Activated T-helper 1 cell treated with anti-CD3 and anti-CD28 coated beads, Interleukin-12 subunit alpha, Interleukin-12 subunit beta, Interleukin-2, Interleukin-4 antibody, amounts not matched to agents 30 ng/mL and 10 ng/mL and 1 ng/mL, durations not matched to agents 14 hours and 24 hours and 36 hours (primary cell): ENCODE measurements around the gene SMIM44. TPM values are rescaled to one million over a fixed set of nuclear protein-coding genes. Genes with fewer than 3 reads are reported as not detected.
"Not testable (repeated sequence)": the region's sequence is repeated elsewhere in the genome, so short reads cannot be mapped to it uniquely, and the experiment has no call there.

Source experiments
- DNase-seq: peaks from one replicate; pipeline ENCODE4 v3.0.0; 2021; ENCODE audit warnings: low spot score
- H3K27ac Mint-ChIP-seq: one replicate; pipeline ENCODE4 v1.8.0; 2021; ENCODE audit warnings: mild to moderate bottlenecking, mixed read lengths
- H3K27me3 Mint-ChIP-seq: one replicate; pipeline ENCODE4 v1.8.0; 2022; ENCODE audit warnings: mild to moderate bottlenecking, moderate library complexity, mixed read lengths; ENCODE audit not compliant: insufficient read depth
- H3K36me3 Mint-ChIP-seq: one replicate; pipeline ENCODE4 v1.8.0; 2021; ENCODE audit warnings: low read depth, mixed read lengths
- H3K4me1 Mint-ChIP-seq: one replicate; pipeline ENCODE4 v1.8.0; 2021; ENCODE audit warnings: low read depth, mixed read lengths
- H3K4me3 Mint-ChIP-seq: one replicate; pipeline ENCODE4 v1.8.0; 2021; ENCODE audit warnings: mild to moderate bottlenecking, moderate library complexity, mixed read lengths
- H3K9me3 Mint-ChIP-seq: one replicate; pipeline ENCODE4 v1.8.0; 2021; ENCODE audit warnings: mixed read lengths
- intact Hi-C: fragments of 100-400 bp; cut with micrococcal nuclease; formaldehyde crosslinking; loops from one replicate; pipeline ENCODE4 v1.15.1; 2024
- total RNA-seq: library from RNA; stranded (reverse); gene quantifications from 2 replicates; pipeline ENCODE4 v1.2.3, GENCODE V29; 2022

SMIM44 gene
- total RNA-seq, 1 donor from 2014 or later: not detected

DNA sequence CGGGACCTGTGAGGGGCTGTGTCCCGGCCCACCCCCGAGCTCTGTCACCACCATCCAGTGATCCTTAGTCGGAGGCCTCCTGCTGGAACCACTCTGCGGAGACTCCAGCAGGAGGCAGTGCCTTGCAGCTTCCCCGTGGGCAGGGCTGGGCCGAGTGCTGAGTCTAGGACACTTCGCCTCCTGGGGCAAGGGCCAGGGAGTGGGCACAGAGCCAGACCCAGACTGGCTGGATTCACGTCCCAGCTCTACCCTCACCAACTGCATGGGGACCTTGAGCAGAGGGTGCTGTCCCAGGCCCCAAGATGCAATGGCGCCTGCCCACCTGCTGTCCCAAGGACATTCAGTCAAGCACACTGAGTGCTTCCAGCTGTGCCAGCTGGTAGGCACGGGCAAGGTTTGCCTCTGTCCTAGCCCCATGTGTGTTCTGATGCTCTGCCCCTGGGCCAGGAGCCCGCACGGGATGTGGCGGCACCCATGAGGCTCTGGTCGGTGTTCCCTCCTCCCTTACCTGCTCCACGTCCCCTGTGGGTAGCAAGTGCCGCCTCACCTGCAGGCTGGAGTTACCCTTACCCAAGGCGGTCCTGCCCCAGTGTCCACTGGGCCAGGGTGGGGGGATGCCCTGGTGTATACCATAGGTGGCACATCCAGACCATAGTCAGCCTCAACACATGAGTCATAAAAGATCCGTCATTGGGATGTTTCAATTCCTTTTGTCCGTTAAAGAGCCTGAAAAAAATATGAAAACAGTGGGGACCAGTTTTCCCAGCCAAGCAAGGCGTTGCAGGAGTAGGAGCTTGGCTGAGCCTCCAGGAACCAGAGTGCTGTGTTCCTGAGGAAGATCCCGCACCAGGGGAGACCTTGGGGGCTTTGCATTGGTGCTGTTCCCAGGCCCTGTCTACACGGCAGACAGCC lies 30.2 kb upstream of the SMIM44 start:
- intact Hi-C loops: no loop called here

DNA sequence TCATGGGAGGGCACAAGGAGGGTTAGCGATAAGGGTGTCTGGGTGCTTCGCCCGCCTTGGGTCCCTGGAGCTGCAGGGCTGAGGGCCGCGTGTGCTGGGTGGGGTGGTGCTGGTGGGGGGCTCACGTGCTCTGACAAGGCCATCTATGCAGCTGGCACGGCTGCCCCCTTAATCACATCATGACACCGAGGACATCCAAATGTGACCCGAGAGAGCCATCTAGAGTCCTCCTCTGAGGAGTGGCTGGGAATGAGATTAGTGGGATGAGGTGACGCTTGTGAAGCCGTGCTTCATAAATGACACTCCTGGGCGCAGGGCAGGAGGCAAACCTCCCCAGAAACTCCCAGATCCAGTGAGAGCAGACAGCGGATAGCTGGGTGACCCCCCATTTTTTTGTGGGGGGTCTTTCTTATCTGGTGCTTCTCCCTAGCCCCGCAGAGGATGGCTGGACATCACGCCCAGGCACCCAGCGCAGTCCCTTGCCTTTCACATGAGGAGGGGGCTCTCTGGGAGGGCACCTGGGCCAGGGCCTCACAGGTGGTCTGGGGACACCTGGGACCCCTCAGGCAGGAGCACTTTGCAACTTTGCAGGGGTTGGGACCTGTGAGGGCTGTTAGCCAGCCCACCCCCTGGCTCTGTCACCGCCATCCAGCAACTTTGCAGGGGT lies 29.5 kb upstream of the SMIM44 start:
- no peak overlapping the region for H3K4me3 Mint-ChIP-seq
- peaks cover 23% of the 10 kb centered on the region for H3K4me1 Mint-ChIP-seq
- no peaks in the 10 kb centered on the region for H3K27me3 Mint-ChIP-seq
- no peak overlapping the region for H3K27ac Mint-ChIP-seq
- intact Hi-C loops: no loop called here
- H3K36me3 Mint-ChIP-seq: peaks cover 6% of the 10 kb centered on the region
- no peaks in the 10 kb centered on the region for H3K9me3 Mint-ChIP-seq
- DNase-seq: no peak

More for the DNA sequence above, 30.2 kb upstream of the SMIM44 start:
- no peak overlapping the region for H3K4me3 Mint-ChIP-seq
- no peaks in the 10 kb centered on the region for H3K27me3 Mint-ChIP-seq
- no peaks in the 10 kb centered on the region for H3K9me3 Mint-ChIP-seq
- peaks cover 6% of the 10 kb centered on the region for H3K36me3 Mint-ChIP-seq
- no peak for DNase-seq
- peaks cover 23% of the 10 kb centered on the region for H3K4me1 Mint-ChIP-seq
- no peak overlapping the region for H3K27ac Mint-ChIP-seq

DNA sequence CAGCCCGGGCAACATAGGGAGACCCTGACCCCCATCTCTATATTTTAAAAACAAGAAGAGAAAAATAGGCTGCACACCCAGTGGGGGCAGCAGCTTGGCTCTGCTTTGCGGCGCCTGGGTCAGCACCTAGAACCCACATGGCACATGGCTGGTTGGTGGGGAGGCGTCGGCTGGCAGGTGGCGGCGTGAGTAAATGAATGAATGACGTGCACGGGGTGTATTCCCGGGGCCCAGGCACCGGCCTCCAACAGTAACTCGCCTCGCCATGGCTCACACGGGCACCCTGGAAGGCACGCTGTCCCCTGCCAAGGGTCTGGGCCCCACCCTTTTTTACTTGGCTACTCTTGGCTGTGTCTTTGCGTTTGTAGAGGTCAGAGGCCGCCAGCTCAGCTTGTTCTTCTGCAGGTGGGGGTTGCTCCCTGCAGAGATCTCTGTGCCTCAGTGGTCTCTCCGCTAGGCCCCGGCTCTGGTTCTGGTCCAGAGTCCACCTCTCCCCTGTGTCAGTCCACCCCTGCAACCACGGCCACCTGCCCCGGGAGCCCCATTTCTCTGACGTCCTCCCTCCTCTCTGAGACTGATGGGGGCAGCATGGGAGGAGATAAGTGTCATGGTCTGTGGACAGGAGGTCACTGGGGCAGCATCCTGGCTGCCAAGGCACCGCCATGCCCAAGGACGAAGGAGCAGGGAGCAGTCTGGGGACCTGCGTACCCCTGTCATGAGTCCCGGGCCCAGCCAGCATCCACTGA lies 28.4 kb upstream of the SMIM44 start:
- peaks cover 9% of the 10 kb centered on the region for H3K36me3 Mint-ChIP-seq
- H3K9me3 Mint-ChIP-seq: no peaks in the 10 kb centered on the region
- no peaks in the 10 kb centered on the region for H3K27me3 Mint-ChIP-seq
- no peak for DNase-seq
- intact Hi-C loops: no loop called here
- H3K27ac Mint-ChIP-seq: no peak overlapping the region
- H3K4me1 Mint-ChIP-seq: peaks cover 32% of the 10 kb centered on the region
- H3K4me3 Mint-ChIP-seq: no peak overlapping the region

DNA sequence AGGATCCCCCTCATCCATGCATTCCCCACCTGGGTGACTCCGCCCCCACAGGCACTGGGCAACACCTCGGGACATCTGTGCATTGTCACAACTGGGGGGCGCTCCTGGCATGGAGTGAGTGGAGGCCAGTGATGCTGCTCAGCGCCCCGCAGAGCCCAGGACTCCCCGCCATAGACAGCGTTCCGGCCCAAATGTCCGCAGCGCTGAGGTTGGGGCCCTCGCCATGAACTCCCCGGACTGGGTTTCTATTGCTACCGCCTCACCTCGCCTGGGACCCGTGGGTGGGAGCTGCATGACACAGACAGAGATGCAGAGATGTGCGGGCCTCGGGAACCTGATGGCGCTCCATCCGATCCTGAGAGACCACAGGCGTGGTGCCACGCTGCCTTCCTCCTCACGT lies 27.5 kb upstream of the SMIM44 start:
- DNase-seq: no peak
- no peak overlapping the region for H3K27ac Mint-ChIP-seq
- no peaks in the 10 kb centered on the region for H3K27me3 Mint-ChIP-seq
- intact Hi-C loops: no loop called here
- H3K4me1 Mint-ChIP-seq: peaks cover 31% of the 10 kb centered on the region
- H3K9me3 Mint-ChIP-seq: no peaks in the 10 kb centered on the region
- H3K4me3 Mint-ChIP-seq: no peak overlapping the region
- peaks cover 10% of the 10 kb centered on the region for H3K36me3 Mint-ChIP-seq

DNA sequence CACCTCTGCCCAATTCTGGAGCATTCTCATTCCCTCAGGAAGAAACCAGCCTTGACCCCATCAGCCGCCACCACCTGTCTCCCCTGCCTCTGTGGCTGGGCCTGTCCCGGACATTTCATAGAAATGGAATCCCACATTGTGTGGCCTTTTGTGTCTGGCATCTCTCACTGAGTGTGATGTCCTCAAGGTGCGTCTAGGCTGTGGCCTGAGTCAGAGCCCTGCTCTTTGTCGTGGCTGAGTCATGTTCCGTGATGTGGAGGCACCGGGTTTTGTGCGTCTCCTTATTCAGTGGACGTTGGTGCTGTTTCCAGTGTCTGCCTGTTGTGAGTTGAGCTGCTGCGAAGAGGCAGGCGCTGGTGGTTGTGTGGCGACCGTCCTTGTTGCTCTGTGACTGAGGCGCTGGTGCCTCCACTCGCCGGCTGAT lies 26.3 kb upstream of the SMIM44 start:
- H3K4me1 Mint-ChIP-seq: peaks cover 38% of the 10 kb centered on the region
- intact Hi-C loops: loop anchor here (5.0 kb wide), 1 partner anchor 1347 kb away; the partner anchor contains the start of gene DOT1L
- H3K36me3 Mint-ChIP-seq: peaks cover 10% of the 10 kb centered on the region
- DNase-seq: no peak
- peak overlapping the region; percentile 56 for H3K4me3 Mint-ChIP-seq
- H3K27me3 Mint-ChIP-seq: no peaks in the 10 kb centered on the region
- no peaks in the 10 kb centered on the region for H3K9me3 Mint-ChIP-seq
- peak overlapping the region; percentile 40 for H3K27ac Mint-ChIP-seq

DNA sequence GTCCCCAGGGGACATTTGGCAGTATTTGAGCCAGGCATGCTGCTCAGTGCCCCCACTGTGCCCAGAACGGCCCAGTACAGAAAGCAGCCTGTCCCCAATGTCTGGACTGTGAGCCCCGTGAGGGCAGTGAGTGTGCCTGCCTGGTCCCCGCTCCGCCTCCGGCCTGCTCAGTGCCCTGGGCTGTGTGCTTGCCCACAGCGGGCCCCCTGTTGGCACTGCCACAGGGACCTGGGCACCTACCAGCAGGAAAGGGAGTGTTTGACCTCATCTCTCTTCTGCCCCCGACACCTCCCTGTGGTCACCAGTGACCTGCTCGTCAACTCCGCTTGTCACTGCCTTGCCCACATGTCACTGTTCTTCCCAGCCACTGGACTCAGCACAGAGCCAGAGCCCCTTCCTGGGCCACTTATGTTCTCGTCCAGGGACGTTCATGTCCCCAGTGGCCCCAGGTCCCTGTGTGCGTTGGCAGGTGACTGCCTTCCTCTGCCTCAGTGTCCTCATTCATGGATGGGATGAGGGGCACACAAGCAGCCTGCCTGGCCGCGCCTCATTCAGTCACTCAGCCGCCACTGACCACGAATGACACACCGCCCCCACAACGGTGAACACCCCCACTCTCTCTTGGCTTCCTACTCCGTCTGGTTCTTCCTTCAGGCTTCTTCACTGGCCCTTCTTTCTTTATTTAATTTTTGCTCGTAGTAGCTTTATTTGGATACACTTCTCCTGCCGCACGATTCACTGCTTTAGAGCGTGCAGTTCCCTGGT lies 25.7 kb upstream of the SMIM44 start:
- Mint-ChIP-seq H3K9me3 (no peaks in the 10 kb centered on the region), H3K27ac (peak overlapping the region; percentile 40), H3K4me1 (peaks cover 40% of the 10 kb centered on the region), H3K4me3 (peak overlapping the region; percentile 56), H3K27me3 (no peaks in the 10 kb centered on the region), H3K36me3 (peaks cover 10% of the 10 kb centered on the region)
- DNase-seq: no peak
- intact Hi-C loops: loop anchor here (5.0 kb wide), 1 partner anchor 1347 kb away; the partner anchor contains the start of gene DOT1L

DNA sequence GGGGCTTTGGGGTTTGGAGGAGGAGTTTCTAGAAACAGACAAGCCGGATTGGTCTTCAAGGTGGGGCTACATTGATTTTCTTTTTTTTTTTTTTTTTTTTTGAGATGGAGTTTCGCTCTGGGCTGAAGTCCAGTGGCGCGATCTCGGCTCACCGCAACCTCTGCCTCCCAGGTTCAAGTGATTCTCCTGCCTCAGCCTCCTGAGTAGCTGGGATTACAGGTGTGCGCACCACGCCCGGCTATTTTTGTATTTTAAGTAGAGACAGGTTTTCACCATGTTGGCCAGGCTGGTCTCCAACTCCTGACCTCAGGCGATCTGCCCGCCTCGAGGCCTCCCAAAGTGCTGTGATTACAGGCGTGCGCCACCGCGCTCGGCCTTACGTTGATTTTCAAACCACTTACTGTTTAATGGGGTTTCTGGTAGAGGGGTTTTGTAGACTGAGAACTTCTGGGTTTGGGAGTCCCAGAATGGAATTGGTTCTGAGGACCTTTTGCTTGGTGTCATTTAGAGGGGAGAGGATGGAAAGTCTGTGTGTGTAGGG lies 24.9 kb upstream of the SMIM44 start:
- H3K27ac Mint-ChIP-seq, DNase-seq, H3K27me3 Mint-ChIP-seq, H3K9me3 Mint-ChIP-seq: not testable (repeated sequence)
- peak overlapping the region; percentile 20 for H3K4me3 Mint-ChIP-seq
- intact Hi-C loops: loop anchor here (5.0 kb wide), 1 partner anchor 1346 kb away; the partner anchor contains the start of gene DOT1L
- H3K36me3 Mint-ChIP-seq: peaks cover 10% of the 10 kb centered on the region
- H3K4me1 Mint-ChIP-seq: peaks cover 40% of the 10 kb centered on the region

DNA sequence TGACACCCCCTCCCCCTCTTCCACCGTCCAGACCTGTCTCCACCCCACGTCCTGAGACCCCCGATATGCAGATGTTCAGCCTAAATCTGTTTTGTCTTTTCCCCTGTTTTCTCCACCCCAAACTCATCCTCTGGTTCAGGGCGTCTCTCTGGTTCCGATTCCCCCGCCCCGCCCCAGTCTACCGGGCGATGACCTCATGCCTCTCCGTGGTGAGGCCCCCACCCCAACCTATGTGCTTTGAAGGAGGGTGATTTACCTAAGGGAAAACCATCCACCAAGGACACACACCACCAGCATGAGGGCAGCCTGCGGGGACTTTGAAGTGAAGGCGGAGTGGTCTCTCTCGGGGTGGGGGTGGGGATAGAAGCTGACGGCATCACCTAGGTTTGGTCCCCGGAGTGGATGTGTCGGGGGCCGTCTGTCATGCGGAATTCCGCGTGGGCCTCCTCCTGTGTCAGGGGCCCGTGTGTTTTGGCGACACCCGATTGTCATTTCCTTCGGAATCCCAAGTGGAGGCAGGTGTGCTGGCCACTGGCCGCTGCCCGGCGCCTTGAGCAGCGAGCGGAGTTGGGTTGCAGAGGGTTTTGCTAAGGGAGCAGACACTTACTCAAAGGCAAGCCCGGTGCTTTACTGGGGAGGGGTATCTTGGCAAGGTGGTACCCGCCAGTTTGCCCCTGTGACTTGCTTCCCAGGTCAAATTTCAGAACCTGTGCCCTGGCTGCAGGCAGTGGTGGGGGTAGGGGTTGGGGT lies 24.3 kb upstream of the SMIM44 start:
- peak overlapping the region; percentile 93 for H3K4me3 Mint-ChIP-seq
- intact Hi-C loops: loop anchor here (2.0 to 5.0 kb wide), 2 partner anchors 895 to 1345 kb away; partner anchors contain the start of genes CHAF1A and DOT1L
- peak; percentile 15 for DNase-seq
- H3K27ac Mint-ChIP-seq: peak overlapping the region; percentile 91
- H3K4me1 Mint-ChIP-seq: peaks cover 40% of the 10 kb centered on the region
- no peaks in the 10 kb centered on the region for H3K9me3 Mint-ChIP-seq
- H3K27me3 Mint-ChIP-seq: no peaks in the 10 kb centered on the region
- peaks cover 10% of the 10 kb centered on the region for H3K36me3 Mint-ChIP-seq

DNA sequence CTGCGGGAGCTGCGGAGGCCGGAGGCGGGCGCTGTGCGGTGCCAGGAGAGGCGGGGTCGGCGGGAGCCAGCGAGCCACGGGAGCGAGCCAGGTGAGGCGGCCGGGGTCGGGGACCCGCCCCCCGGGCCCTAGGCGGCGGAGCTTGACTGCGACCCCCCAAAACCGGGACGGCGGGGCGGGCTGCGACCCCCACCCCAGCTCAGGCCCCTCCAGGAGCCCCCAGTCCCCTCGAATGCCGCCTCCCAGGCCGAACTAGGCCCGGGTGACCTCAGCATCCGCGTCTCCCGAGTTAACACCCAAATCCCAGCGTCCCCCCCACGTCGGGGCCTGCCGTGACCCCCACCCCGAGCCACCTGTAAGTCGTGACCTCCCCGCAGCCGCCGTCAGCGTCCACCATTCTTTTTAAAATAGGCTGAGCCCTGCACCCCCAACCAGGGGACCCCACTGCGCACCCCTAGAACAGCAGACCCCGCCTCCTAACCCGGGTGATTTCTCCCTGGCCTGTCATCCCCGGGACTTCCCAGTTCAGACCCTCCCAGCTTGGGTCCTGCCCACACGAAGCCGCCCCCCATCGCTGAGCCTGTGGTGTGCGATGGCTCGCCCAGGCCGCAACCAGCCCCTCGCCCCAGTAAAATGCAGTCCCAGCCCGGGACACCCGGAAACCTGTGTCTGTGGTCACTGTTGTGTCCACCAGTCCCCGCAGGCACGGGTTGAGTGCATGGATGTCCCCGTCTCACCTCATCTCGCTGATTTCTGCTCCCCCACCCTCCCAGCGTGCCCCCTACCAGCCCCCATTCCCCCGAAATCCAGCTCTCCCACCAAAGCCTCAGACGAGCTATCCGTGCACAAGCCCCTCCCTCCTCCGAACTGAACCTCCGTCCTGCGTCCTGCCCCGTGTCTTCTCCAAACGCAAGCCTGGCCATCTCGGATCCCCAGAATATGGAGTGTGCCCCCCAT lies 23.4 kb upstream of the SMIM44 start:
- intact Hi-C loops: loop anchor here (1.0 to 5.0 kb wide), 7 partner anchors 51 to 1344 kb away; partner anchors contain the start of genes CHAF1A, DOT1L, HMG20B and MFSD12
- peaks cover 40% of the 10 kb centered on the region for H3K4me1 Mint-ChIP-seq
- H3K9me3 Mint-ChIP-seq: no peaks in the 10 kb centered on the region
- DNase-seq: peak; percentile 31
- peaks cover 10% of the 10 kb centered on the region for H3K36me3 Mint-ChIP-seq
- no peaks in the 10 kb centered on the region for H3K27me3 Mint-ChIP-seq
- peak overlapping the region; percentile 91 for H3K27ac Mint-ChIP-seq
- H3K4me3 Mint-ChIP-seq: peak overlapping the region; percentile 93

DNA sequence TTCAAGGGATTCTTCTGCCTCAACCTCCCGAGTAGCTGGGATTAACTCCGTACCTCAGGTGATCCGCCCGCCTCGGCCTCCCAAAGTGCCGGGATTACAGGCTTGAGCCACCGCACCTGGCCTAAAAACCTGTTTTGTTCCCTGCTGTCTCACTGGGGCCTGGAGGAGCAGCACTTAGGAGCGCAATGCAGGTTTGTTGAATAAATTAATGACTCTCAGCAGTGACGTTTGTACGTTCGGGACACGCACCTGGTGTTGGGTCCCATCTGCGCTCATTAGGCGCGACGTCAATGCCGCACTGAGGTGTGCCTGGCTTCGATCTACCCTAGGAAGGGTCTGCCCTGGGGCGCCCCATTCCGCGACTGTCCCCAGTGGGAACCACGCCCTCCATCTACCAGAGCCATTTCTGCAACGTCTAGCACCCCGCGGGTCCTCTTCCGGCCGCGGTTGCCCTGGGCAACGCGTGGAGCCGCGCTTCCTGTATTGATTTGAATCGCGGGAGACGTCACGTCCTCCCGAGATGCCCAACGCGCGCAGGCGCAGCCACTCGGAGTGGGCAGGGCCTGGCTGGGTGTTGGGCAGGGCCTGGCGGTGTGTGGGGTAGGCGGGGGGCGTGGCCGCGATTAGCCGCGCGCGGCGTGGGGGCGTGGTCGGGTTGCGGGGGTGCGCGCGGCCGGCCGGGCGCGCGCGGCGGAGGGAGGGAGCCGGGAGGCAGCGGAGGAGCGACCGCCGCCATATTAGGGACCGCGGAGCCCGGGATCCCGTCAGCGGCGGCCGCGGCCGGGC lies 22.6 kb upstream of the SMIM44 start, which contains the start of gene FZR1:
TSS of gene FZR1 (plus strand) at position 714 of the 786 bp plus-strand sequence. CDS start 16,679 bp downstream, outside the sequence.
- H3K4me1 Mint-ChIP-seq: peaks cover 43% of the 10 kb centered on the region
- H3K9me3 Mint-ChIP-seq: no peaks in the 10 kb centered on the region
- peak within 1 kb of the TSS; percentile 97 for H3K27ac Mint-ChIP-seq

More for the DNA sequence above, 22.6 kb upstream of the SMIM44 start, which contains the start of gene FZR1:
- peaks cover 6% of the 10 kb centered on the region for H3K36me3 Mint-ChIP-seq
- peak; percentile 100 for DNase-seq
- intact Hi-C loops: loop anchor here (1.0 to 5.0 kb wide), 7 partner anchors 52 to 1343 kb away; partner anchors contain the start of genes CHAF1A, DOT1L, HMG20B and MFSD12
- peak within 1 kb of the TSS; percentile 93 for H3K4me3 Mint-ChIP-seq
- no peaks in the 10 kb centered on the region for H3K27me3 Mint-ChIP-seq
